D721Med (cell line): ENCODE data around the gene SCOC.

Experiments used
- DNase-seq: peaks from one replicate; pipeline ENCODE4 v3.0.0; 2011; ENCODE audit warnings: low spot score; ENCODE audit not compliant: insufficient read length
- FAIRE-seq: peaks from 2 replicates; lab custom pipeline; 2011; peaks lifted over from hg19 to GRCh38; lab: Jason Lieb, UNC
- TF ChIP-seq, protein P1 (sequence below): IDR thresholded peaks from 2 replicates; pipeline ENCODE4 v1.5.1; 2012; ENCODE audit warnings: mild to moderate bottlenecking, control low read depth; ENCODE audit not compliant: insufficient read depth; ENCODE audit errors: missing control alignments

The SCOC gene

DNA sequence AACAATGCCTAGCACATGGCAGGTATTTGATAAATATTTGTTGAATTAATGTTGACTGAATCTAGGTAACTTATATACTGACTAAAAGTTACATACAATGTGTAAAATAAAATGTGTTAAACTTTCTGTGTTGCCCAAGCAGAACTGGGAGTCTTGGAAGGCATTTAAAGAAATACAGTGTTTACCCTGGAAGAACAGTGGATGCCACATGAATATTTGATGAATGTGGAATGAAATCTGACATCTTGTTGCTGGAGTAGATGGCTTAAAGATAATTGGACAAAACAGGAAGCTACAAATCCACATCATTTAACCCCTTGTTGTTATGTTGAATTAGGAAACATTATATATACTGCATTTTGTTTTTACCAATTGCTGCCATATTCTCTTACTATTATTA, 39.9 kb upstream of the SCOC start:
- FAIRE-seq, result no peak
- TF ChIP-seq, protein P1, sequence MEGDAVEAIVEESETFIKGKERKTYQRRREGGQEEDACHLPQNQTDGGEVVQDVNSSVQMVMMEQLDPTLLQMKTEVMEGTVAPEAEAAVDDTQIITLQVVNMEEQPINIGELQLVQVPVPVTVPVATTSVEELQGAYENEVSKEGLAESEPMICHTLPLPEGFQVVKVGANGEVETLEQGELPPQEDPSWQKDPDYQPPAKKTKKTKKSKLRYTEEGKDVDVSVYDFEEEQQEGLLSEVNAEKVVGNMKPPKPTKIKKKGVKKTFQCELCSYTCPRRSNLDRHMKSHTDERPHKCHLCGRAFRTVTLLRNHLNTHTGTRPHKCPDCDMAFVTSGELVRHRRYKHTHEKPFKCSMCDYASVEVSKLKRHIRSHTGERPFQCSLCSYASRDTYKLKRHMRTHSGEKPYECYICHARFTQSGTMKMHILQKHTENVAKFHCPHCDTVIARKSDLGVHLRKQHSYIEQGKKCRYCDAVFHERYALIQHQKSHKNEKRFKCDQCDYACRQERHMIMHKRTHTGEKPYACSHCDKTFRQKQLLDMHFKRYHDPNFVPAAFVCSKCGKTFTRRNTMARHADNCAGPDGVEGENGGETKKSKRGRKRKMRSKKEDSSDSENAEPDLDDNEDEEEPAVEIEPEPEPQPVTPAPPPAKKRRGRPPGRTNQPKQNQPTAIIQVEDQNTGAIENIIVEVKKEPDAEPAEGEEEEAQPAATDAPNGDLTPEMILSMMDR, result no peak
- DNase-seq, result no peak

DNA sequence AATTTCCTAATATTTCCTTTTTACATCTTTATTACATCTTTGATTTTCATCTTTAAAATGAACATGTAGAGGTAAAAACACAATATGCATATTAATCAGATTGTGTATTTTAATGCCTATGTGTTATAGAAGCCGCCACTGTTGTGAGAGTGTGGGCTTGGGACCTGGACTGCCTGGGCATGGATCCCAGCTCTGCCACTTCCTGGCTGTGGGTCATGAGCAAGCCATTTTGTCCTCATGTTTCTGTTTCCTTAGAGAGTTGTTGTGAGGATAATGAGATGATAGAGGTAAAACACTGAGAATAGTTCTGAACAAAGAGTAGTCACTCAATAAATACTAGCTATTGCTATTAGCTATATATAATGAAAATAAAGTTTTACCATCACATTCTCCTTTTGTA, 38.4 kb upstream of the SCOC start:
- TF ChIP-seq, protein P1, result no peak
- DNase-seq (no peak), FAIRE-seq (no peak)

DNA sequence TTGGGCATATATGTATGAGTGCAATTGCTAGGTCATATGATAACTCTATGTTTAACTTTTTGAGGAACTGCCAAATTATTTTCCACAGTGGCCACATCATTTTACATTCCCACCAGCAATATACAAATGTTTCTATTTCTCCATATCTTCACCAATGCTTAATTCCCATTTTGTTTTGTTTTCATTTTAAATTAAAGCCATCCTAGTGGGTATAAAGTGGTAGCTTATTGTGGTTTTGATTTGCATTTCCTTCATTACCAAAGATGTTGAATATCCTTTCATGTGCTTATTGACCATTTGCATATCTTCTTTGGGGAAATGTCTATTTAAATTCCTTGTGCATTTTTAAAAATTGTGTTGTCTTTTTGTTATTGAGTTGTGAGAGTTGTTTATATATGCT, 36.7 kb upstream of the SCOC start:
- TF ChIP-seq, protein P1, result no peak
- FAIRE-seq (no peak), DNase-seq (no peak)

DNA sequence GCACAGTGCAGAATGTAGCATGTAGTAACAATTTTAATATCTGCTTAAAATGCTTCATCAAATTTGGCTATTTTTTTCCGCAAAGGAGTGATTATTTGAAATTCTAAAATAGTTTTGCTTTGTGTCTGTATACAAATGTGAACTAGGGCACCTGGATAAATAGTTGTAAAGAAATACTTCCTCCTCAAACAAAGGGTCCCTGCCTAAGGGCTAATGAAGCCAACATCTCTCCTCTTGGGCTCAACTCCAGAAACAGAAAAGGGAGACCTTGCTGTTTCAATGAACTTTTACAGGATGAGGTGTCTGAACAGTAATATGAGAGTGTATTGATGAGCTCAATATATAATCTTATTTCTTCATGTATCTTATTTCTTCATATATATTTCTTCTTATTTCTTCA, 30.8 kb upstream of the SCOC start:
- TF ChIP-seq, protein P1, result no peak
- no peak for FAIRE-seq
- no peak for DNase-seq

DNA sequence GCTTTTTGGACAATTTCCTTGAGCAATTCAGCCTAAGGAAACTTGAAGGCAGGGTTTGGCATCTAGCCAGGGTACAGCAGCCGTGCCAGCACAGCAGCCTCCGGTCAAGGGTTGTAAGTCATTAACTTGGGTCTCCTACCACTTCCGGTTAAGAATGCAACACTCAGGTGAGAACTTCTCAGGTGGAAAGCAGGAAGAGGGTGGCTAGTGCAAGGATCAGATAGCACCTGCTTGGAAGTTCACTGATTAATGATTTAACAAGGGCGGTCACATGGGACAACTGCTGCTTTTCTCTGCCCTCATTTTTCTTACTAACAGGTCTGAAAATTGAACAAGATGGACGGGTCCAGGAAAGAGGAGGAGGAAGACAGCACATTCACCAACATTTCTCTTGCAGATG, 30.1 kb upstream of the SCOC start:
- FAIRE-seq (no peak), DNase-seq (no peak)
- TF ChIP-seq, protein P1, result no peak

DNA sequence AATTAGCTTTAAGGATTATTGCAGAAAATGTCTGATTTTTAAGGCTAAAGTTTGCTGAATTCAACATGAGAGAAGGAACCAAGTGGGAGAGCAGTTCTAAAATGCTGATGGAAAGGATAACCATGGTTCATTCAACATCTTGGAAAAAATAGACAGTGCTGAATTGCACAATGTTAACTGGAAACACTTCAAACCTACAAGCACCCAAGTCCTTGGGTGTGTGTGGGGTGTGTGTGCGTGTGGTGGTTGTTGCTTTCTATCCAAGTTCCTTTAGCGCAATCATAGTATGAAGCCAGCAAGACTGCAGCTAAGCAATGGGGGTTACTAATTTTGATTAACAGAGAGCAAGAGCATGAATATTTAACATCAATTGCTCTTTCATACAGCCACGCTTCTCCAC, 29.3 kb upstream of the SCOC start:
- DNase-seq (no peak), FAIRE-seq (no peak)
- TF ChIP-seq, protein P1, result no peak

DNA sequence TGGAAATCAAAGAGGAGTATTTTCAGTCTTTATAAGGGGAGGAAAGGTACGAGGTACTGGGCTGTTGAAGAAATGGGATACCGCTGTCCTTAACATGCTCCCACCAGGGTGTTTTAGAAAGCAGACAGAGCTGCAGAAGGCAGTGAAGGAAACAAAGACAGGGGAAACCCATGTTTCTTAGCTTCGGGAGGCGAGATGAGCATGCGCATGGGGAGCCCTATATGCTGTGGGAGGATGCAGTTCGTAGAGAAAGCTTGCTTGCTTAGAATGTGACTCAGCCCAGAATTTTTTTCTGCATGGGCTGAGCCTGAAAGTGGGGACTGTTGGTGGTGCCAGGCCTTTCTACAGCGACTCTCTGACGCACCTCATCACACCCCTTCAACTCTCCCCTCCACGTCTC, 28.8 kb upstream of the SCOC start:
- DNase-seq (no peak), FAIRE-seq (no peak)
- TF ChIP-seq, protein P1, result no peak
